ENCODE results near the gene IL17F. TPM values are rescaled to one million over a fixed set of nuclear protein-coding genes. Genes with fewer than 3 reads are reported as not detected.
"Not testable (repeated sequence)": the region's sequence is repeated elsewhere in the genome, so short reads cannot be mapped to it uniquely, and the experiment has no call there.

The IL17F gene
- total RNA-seq, 1 experiment from 2014 or later, result not detected

DNA sequence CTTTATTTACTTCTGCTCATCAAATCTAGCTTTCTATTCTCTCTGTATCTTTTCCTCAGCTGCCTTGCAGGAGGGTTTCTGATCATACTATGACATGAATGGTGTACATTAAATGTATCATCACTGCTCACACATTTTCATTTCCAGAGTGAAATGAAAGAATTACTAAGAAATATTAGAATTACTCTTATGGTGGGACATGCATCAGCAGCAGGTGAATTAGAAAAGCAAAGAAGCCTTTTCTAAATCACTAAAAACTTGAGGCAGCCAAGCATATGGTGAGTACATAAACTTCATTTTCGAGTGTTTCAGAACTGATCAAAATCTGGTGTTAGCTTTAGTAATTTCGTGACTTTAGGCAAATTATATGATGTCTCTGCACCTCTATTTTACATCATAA, 34.5 kb downstream of the IL17F start:
- in situ Hi-C loops (cut with HindIII; ENCODE audit: low pct_unique_long_range_greater_than_20kb, low sequenced_read_pairs), result no loop called here
- no peak for DNase-seq (ENCODE audit: low read depth)

DNA sequence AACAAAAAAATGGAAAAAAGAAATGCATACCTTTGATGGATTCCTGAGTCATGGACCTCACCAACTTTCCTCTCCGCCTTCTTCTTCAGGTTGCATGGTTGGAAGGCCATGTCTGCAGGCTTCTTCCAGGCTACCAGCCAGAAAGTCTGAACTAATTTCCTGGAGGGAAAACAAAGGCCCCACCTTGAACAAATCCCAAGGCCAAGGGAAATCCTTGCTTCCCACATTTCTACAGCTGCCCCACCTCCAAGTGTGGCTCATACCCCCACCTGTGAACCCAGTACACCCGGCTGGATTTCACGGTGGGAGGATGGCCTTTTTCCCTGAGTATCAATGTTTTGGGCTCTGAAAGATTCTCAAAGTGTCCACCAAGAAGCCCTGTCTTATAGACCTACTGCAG, 35.7 kb downstream of the IL17F start:
- in situ Hi-C loops (cut with HindIII; ENCODE audit: low pct_unique_long_range_greater_than_20kb, low sequenced_read_pairs), result no loop called here
- no peak for DNase-seq (ENCODE audit: low read depth)

DNA sequence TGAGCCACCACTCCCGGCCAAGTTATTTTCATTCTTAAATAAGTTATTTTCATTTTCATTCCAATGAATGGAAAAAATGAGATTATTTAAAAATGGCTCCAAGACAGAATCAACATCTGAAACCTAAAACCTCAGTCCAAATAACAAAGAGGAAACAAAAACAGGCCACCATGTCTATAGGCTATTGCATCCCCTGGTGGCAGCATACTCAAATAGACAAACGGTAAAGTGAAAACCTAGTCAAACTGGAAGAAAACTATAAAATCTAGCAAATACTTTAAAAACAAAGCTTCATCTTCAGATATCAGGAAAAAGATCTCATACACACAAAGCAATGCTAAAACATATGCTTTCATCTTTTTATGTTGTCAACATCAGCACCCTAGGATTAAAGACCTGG, 37.2 kb downstream of the IL17F start:
- no peak for DNase-seq (ENCODE audit: low read depth)
- in situ Hi-C loops (cut with HindIII; ENCODE audit: low pct_unique_long_range_greater_than_20kb, low sequenced_read_pairs), result no loop called here

DNA sequence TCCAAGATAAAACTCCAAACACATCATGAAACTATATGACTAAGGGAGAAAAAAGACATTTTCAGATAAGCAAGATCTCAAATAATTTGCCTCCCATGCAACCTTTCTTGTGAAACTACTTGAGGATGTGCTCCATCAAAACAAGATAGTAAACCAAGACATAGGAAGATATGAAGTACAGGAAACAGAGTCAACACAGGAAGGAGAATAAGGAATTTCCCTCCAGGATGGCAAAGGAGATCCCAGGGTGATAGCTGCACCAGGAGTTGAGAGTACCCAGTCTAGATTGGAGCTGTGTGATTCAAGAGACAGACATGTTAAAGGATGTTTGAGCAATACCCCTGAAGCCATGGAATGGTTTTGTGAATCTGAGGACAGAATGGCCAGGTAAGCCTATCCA, 42.8 kb downstream of the IL17F start:
- in situ Hi-C loops (cut with HindIII; ENCODE audit: low pct_unique_long_range_greater_than_20kb, low sequenced_read_pairs), result no loop called here
- no peak for DNase-seq (ENCODE audit: low read depth)

DNA sequence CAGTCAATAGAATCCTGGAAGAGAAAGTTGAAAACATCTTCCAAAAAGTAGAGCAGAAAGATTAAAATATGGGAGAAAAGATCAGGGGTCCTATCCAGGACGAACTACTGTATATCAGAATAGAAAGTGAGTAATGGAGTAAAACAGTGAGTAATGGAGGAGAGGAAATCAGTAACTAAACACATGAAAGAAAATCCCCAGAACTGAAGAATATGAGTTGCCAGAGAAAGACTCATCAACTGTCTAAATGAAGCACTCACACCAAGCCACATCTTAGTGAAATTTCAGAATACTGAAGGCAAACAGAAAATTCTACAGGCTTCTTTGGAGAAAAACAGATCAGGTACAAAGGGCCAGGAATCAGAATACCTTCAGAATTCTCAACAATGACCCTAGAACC, 43.3 kb downstream of the IL17F start:
- no peak for DNase-seq (ENCODE audit: low read depth)
- in situ Hi-C loops (cut with HindIII; ENCODE audit: low pct_unique_long_range_greater_than_20kb, low sequenced_read_pairs), result no loop called here

DNA sequence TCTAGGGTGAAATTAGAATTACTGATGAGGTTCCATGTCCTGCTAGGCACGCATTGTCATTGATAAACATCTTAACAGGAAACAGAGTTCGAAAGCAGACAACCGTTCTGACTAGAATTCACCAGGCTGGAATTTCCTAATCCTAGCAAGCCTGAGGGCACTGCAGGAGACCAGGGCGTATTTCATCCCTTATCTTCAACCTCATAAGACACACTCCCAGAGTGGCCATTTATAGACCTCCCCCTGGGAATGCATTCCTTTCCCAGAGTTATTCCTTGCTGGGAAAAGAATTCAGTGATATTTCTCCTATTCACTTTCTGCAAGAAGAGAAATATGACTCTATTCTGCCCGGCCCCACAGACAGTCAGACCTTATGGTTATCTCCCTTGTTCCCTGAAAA, 44.2 kb downstream of the IL17F start:
- in situ Hi-C loops (cut with HindIII; ENCODE audit: low pct_unique_long_range_greater_than_20kb, low sequenced_read_pairs), result not testable (repeated sequence)
- DNase-seq (ENCODE audit: low read depth), result peak; percentile 3

DNA sequence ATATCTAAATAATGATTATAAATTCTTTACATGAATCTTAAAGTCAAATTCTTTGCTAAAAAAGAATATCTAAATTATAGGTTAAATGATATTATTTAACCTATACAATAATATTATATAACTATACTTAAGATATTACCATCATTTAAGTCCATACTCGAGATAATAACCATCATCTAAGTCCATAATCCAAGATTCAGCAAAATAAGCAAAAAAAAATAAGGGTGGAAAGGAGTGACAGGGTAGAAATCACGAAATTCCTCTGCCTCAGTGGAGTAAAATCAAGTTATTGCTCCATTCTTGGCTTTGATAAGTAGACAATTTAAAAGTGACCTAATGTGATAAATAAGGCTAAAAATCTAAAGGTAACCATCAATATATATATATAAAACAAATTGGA, 48.4 kb downstream of the IL17F start:
- in situ Hi-C loops (cut with HindIII; ENCODE audit: low pct_unique_long_range_greater_than_20kb, low sequenced_read_pairs), result no loop called here
- DNase-seq (ENCODE audit: low read depth), result no peak

DNA sequence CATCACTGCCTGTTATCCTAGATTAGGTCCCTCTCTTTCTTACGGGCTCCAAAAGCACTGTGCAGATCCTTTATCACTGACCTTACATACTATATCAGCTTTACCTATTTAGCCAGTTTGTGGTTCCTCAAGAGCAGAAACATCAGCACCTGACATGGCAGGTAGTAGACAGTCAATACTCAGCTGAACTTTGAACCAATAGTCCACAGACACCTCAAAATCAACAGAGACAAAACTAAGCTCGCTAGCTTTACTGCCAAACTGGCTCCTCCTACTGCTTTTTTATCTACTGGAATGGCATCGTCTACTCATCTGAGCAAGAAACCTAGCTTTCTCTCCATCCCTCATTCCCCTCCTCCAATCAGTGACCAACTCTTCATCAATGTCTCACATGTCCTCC, 52.5 kb downstream of the IL17F start:
- in situ Hi-C loops (cut with HindIII; ENCODE audit: low pct_unique_long_range_greater_than_20kb, low sequenced_read_pairs), result no loop called here

DNA sequence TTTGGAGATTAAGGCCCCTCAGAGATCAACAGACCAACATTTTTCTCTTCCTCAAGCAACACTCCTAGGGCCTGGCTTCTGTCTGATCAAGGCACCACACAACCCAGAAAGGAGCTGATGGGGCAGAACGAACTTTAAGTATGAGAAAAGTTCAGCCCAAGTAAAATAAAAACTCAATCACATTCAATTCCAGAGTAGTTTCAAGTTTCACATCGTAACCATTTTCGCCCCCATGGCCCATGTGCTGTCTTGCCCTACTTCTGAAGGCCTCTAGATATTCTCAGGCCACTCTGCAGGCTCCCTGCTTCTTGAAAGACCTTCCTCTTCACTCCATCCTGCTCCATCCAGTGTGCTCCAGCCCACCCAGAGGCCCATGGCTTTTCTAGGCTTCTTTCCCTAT, 53.9 kb downstream of the IL17F start:
- DNase-seq (ENCODE audit: low read depth), result no peak
- in situ Hi-C loops (cut with HindIII; ENCODE audit: low pct_unique_long_range_greater_than_20kb, low sequenced_read_pairs), result no loop called here

More for the DNA sequence above, 52.5 kb downstream of the IL17F start:
- no peak for DNase-seq (ENCODE audit: low read depth)

DNA sequence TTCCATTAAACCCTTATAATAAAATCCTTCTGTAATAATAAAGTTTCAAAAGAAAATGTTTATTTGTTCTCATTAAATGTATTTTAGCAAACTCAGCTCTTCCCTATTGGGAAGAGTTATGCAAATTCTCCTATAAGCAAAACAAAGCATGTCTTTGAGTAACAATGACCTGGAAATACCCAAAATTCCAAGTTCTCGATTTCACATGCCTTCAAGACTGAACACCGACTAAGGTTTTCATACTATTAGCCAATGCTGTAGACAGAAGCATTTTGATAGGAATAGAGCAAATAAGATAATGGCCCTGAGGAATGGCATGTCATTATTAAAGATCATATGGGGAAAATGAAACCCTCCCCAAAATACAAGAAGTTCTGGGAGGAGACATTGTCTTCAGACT, 54.3 kb downstream of the IL17F start:
- no peak for DNase-seq (ENCODE audit: low read depth)
- in situ Hi-C loops (cut with HindIII; ENCODE audit: low pct_unique_long_range_greater_than_20kb, low sequenced_read_pairs), result no loop called here

DNA sequence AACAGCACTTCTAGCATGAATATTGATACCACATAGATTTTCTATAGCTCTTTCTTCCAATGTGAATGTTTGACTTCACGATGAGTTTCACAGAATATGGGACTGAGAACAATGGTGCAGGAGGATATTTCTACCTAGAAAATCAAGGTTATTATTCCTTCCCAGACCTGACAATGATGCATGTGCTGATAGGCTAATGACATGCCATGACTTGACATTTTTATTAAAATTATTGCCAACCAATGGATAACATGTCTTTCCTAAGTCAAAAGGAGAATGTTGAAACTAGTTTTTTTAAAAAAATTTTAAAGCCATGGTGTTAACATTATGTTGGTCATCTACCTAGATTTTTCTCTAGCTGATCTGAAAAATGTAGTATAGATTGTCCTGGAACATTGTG, 57.2 kb downstream of the IL17F start:
- in situ Hi-C loops (cut with HindIII; ENCODE audit: low pct_unique_long_range_greater_than_20kb, low sequenced_read_pairs), result no loop called here
- no peak for DNase-seq (ENCODE audit: low read depth)

Other genes with a start within 250 kb of the IL17F start
- gene PKHD1, start 156.9 kb downstream of the IL17F start, total RNA-seq (2014; rRNA removed; shearing (Covaris generic); ENCODE audit: low replicate concordance), result 3.4 and 4.2 TPM in 2 replicates
- gene IL17A, start 58.1 kb downstream of the IL17F start, total RNA-seq (2014; rRNA removed; shearing (Covaris generic); ENCODE audit: low replicate concordance), result not detected in 2 replicates
- 209 and 231 TPM in 2 replicates for gene MCM3, start 40.2 kb upstream of the IL17F start, total RNA-seq (2014; rRNA removed; shearing (Covaris generic); ENCODE audit: low replicate concordance)
- gene PAQR8, start 117.7 kb upstream of the IL17F start, total RNA-seq (2014; rRNA removed; shearing (Covaris generic); ENCODE audit: low replicate concordance), result 3.7 and 3.9 TPM in 2 replicates
- gene EFHC1, start 175.8 kb upstream of the IL17F start, total RNA-seq (2014; rRNA removed; shearing (Covaris generic); ENCODE audit: low replicate concordance), result 22.5 and 30.7 TPM in 2 replicates